Measurements from ENCODE around the gene FAHD2A. TPM values are rescaled to one million over a fixed set of nuclear protein-coding genes. Genes with fewer than 3 reads are reported as not detected.

FAHD2A gene
- polyA plus RNA-seq, 1 donor from 2014 or later: 27.2 TPM

DNA sequence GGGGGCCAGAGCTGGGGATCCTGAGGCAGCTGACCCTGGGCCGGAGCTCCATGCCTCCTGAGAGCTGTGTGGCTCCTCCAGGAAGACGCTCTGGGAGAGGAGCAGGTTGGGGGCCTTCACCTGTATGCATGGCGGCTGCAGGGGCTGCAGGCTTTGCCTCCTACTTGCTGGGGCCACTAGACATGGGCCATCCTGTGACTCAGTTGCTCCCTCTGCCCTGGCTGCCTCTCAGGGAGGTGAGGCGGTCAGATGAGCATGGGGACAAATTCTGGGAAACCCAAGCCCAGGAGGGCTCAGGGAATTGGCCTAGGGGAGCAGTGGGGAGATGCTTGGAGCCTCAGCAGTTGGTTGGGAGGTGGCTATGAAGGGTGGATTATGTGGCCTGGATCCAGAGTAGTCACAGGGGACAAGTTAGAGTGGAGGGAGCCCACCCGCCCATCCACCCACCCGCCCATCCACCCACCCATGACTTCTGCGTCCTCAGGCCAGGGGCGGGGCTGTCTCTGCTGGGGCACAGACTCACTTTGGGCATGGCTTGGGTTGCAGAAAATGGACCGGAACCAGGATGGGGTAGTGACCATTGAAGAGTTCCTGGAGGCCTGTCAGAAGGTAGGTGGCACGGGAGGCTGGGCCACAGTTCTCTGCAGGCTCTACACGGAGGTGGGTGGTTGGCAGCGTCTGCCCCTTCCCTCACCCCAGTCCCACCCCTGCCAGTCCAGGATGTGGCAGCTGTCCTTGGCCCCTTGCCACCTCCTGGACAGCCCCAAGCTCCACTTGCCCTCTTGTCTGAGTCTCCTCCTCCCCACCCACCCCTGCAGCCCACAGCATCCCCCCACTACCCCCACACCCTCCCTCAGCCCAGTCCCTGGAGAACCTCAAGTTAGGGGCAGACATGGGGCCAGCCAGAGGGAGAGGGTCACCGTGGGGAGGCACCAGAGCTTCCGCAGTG, 19.5 kb upstream of the FAHD2A start:
- no peaks in the 10 kb centered on the region for H3F3A ChIP-seq (ENCODE audit: insufficient read depth, low read length, poor library complexity, severe bottlenecking)
- no peak overlapping the region for H3K4me2 ChIP-seq (ENCODE audit: low read length)
- H3K36me3 ChIP-seq (ENCODE audit: insufficient read depth, low read length): no peaks in the 10 kb centered on the region
- no peak overlapping the region for H3K27ac ChIP-seq (ENCODE audit: low read length)
- TF ChIP-seq EZH2 (IDR thresholded peaks at IDR 0.05; ENCODE audit: borderline replicate concordance, insufficient read depth, low read length, poor library complexity, severe bottlenecking): no peak
- TF ChIP-seq, protein P1, sequence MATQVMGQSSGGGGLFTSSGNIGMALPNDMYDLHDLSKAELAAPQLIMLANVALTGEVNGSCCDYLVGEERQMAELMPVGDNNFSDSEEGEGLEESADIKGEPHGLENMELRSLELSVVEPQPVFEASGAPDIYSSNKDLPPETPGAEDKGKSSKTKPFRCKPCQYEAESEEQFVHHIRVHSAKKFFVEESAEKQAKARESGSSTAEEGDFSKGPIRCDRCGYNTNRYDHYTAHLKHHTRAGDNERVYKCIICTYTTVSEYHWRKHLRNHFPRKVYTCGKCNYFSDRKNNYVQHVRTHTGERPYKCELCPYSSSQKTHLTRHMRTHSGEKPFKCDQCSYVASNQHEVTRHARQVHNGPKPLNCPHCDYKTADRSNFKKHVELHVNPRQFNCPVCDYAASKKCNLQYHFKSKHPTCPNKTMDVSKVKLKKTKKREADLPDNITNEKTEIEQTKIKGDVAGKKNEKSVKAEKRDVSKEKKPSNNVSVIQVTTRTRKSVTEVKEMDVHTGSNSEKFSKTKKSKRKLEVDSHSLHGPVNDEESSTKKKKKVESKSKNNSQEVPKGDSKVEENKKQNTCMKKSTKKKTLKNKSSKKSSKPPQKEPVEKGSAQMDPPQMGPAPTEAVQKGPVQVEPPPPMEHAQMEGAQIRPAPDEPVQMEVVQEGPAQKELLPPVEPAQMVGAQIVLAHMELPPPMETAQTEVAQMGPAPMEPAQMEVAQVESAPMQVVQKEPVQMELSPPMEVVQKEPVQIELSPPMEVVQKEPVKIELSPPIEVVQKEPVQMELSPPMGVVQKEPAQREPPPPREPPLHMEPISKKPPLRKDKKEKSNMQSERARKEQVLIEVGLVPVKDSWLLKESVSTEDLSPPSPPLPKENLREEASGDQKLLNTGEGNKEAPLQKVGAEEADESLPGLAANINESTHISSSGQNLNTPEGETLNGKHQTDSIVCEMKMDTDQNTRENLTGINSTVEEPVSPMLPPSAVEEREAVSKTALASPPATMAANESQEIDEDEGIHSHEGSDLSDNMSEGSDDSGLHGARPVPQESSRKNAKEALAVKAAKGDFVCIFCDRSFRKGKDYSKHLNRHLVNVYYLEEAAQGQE (IDR thresholded peaks at IDR 0.05; ENCODE audit: borderline replicate concordance): no peak
- TF ChIP-seq CTCF (IDR thresholded peaks at IDR 0.05; ENCODE audit: poor library complexity, severe bottlenecking): no peak
- no peaks in the 10 kb centered on the region for H3K9me3 ChIP-seq (ENCODE audit: low read length)
- H3K9me2 ChIP-seq (ENCODE audit: insufficient read depth, low read length): no peaks in the 10 kb centered on the region
- no peak overlapping the region for H3K9ac ChIP-seq (ENCODE audit: low read length)
- no peak overlapping the region for H2AFZ ChIP-seq (ENCODE audit: low read depth, low read length)
- no peaks in the 10 kb centered on the region for H4K20me1 ChIP-seq (ENCODE audit: insufficient read depth)
- H3K27me3 ChIP-seq (ENCODE audit: insufficient read depth, low read depth, low read length): no peaks in the 10 kb centered on the region
- no peak overlapping the region for H3K4me3 ChIP-seq (ENCODE audit: low read length)
- H3K79me2 ChIP-seq (replicated peaks; ENCODE audit: insufficient read depth, low read length): no peaks in the 10 kb centered on the region

DNA sequence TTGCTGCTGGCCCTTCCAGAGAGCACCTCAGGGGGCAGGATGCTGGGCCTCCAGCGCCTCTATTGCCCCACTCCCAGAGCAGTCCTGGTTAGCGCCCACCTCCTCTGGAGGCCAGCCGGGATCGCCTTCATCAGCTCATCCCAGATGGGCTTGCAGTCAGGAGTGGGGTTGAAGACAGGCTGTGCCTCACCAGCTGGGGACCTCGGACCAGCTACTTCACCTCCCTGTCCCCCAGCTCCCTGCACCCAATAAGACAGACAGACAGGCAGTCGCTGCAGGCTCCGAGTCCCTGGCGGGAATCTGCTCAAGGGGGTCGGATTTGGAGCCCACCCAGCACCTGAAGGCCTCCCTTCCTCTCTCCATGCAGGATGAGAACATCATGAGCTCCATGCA, 18.9 kb upstream of the FAHD2A start:
- Histone ChIP-seq H3K9me2 (ENCODE audit: insufficient read depth, low read length) (no peaks in the 10 kb centered on the region), H4K20me1 (ENCODE audit: insufficient read depth) (no peaks in the 10 kb centered on the region), H3K79me2 (replicated peaks; ENCODE audit: insufficient read depth, low read length) (no peaks in the 10 kb centered on the region), H2AFZ (ENCODE audit: low read depth, low read length) (no peak overlapping the region), H3K36me3 (ENCODE audit: insufficient read depth, low read length) (no peaks in the 10 kb centered on the region), H3K9me3 (ENCODE audit: low read length) (no peaks in the 10 kb centered on the region), H3K27ac (ENCODE audit: low read length) (no peak overlapping the region), H3K27me3 (ENCODE audit: insufficient read depth, low read depth, low read length) (no peaks in the 10 kb centered on the region), H3F3A (ENCODE audit: insufficient read depth, low read length, poor library complexity, severe bottlenecking) (no peaks in the 10 kb centered on the region), H3K4me2 (ENCODE audit: low read length) (no peak overlapping the region), H3K9ac (ENCODE audit: low read length) (no peak overlapping the region), H3K4me3 (ENCODE audit: low read length) (no peak overlapping the region)
- TF ChIP-seq SMC3 (conservative IDR thresholded peaks at IDR 0.05; ENCODE audit: poor library complexity): no peak
- TF ChIP-seq POLR2AphosphoS5 (IDR thresholded peaks at IDR 0.05): no peak
- TF ChIP-seq EP300 (conservative IDR thresholded peaks at IDR 0.05; ENCODE audit: poor library complexity, severe bottlenecking): no peak
- no peak for TF ChIP-seq CTCF (IDR thresholded peaks at IDR 0.05; ENCODE audit: poor library complexity, severe bottlenecking)
- TF ChIP-seq TAF1 (IDR thresholded peaks at IDR 0.05; ENCODE audit: low read depth): no peak
- no peak for TF ChIP-seq MXI1 (conservative IDR thresholded peaks at IDR 0.05; ENCODE audit: poor library complexity, severe bottlenecking)
- TF ChIP-seq, protein P1 (IDR thresholded peaks at IDR 0.05; ENCODE audit: borderline replicate concordance): no peak
- TF ChIP-seq EZH2 (IDR thresholded peaks at IDR 0.05; ENCODE audit: borderline replicate concordance, insufficient read depth, low read length, poor library complexity, severe bottlenecking): no peak
- TF ChIP-seq RAD21 (conservative IDR thresholded peaks at IDR 0.05): no peak

All from neural cell (in vitro differentiated cells).